ENCODE data around the gene KLHL10. TPM values are rescaled to one million over a fixed set of nuclear protein-coding genes. Genes with fewer than 3 reads are reported as not detected.

Gene KLHL10
- total RNA-seq, 1 experiment from 2014 or later, result not detected

DNA sequence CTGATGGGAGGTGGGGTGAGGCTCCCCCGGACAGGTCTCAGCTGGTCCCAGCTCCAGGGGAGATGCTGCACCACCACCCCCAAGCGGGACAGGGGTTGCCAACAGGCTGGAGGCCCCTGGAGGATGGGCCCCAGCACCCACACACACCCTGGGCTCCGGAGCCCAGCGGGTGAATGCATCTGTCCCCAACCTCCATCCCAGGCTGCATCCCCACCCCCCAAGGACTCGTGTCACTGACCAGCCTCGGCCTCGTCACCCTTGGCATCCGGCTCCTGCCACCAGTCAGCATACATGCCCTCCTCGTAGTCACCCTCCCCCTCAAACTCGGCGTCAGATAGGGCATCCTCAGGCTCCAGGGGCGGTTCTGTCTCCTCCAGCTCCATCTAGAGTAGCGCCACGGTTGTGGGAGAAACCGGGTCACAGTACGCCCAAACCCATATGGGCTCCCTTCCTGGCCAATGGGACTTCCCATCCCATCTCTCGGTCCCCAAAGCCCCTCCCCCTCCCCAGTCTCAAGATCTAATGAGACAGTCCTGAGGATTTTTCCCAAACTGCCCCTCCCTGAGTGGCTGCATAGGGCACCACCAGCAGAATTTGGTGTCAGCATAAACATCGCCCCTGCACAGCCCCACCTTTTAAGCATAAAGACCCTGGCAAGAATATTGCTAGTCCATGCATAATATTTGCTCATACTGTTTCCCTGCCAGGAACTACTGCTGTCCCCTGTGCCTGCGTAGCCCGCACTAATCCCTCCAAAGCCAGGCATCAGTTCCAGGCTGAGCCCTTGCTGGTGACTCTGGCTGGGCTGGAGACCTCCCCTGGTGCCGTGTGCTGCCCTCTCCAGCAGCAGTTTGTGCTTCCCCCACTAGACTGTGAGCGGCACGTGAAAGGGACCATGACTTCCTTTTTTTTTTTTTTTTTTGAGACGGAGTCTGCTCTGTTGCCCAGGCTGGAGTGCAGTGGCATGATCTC lies 34.3 kb upstream of the KLHL10 start:
- H3K27me3 ChIP-seq (ENCODE audit: low read length), result no peaks in the 10 kb centered on the region
- DNase-seq, result no peak
- BruUV-seq (replicated peaks), result no TSS peak
- H3K4me3 ChIP-seq (ENCODE audit: low read length), result no peak overlapping the region
- no peaks in the 10 kb centered on the region for H3K9me2 ChIP-seq (replicated peaks; ENCODE audit: low read length)
- POLR2A ChIA-PET (ENCODE audit: unreplicated experiment), result interaction anchor here (0.6 kb wide), 1 partner anchor 70 kb away, joined by 26 read pairs; no protein-coding TSS in a partner anchor
- H3K4me1 ChIP-seq (ENCODE audit: insufficient read depth, low read length), result peaks cover 21% of the 10 kb centered on the region
- H3K4me2 ChIP-seq (ENCODE audit: low read length), result no peak overlapping the region
- H3K9me3 ChIP-seq (ENCODE audit: low read length), result no peaks in the 10 kb centered on the region
- H3K9ac ChIP-seq (ENCODE audit: low read length), result no peak overlapping the region
- H2AFZ ChIP-seq (ENCODE audit: low read length), result no peak overlapping the region
- no peak for ATAC-seq
- H3F3A ChIP-seq (ENCODE audit: low read length, unreplicated experiment), result no peaks in the 10 kb centered on the region
- H3K79me2 ChIP-seq (ENCODE audit: low read length), result no peaks in the 10 kb centered on the region
- no peaks in the 10 kb centered on the region for H3K36me3 ChIP-seq (ENCODE audit: low read depth, low read length)
- no peak overlapping the region for H3K27ac ChIP-seq (ENCODE audit: low read length)
- TF ChIP-seq EZH2 (IDR thresholded peaks at IDR 0.05; ENCODE audit: low read length, unreplicated experiment) (no peak), EZH2phosphoT487 (IDR thresholded peaks at IDR 0.05; ENCODE audit: borderline replicate concordance, low read length) (no peak)
- TF ChIP-seq, protein P1, sequence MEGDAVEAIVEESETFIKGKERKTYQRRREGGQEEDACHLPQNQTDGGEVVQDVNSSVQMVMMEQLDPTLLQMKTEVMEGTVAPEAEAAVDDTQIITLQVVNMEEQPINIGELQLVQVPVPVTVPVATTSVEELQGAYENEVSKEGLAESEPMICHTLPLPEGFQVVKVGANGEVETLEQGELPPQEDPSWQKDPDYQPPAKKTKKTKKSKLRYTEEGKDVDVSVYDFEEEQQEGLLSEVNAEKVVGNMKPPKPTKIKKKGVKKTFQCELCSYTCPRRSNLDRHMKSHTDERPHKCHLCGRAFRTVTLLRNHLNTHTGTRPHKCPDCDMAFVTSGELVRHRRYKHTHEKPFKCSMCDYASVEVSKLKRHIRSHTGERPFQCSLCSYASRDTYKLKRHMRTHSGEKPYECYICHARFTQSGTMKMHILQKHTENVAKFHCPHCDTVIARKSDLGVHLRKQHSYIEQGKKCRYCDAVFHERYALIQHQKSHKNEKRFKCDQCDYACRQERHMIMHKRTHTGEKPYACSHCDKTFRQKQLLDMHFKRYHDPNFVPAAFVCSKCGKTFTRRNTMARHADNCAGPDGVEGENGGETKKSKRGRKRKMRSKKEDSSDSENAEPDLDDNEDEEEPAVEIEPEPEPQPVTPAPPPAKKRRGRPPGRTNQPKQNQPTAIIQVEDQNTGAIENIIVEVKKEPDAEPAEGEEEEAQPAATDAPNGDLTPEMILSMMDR (conservative IDR thresholded peaks at IDR 0.05; ENCODE audit: low read depth, low read length), result no peak
- H4K20me1 ChIP-seq (ENCODE audit: low read length), result no peaks in the 10 kb centered on the region
- CTCF ChIA-PET, result no interaction called here
- intact Hi-C loops (cut with micrococcal nuclease), result no loop called here

DNA sequence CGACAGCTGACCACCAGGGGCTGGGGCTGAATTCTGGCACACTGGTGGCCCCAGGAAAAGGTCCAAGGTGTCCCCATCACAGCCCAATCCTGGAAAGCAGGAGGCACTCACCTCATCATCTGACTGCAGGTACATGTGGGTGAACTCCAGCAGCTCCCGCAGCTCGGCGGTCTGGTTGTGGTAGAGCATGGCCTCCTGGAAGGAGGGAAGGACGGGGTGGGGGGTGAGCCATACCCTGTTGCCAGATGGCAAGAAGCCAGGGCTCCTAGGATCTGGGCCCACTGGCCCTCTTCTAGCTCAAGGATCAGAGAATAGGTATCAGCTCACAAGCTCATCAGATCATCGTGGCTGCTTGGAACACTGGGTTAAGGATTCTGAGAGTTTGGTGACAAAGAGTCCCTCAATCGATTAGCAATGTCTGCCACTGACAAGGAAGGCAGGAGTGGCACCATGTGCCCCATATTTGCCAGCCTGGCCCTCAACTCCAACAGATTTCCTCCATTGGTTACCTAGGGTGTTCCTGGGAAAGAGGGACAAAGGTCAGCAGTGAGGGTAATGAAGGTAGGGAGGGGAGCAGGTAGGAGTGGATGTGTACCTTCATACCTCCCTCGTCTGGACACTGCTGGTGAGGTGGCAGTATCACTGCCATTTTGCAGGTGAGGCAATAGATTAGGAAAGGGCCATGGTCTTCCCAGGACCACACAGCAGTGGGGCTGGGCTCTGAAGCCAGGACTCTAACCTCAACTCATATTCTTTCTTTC lies 30.8 kb upstream of the KLHL10 start:
- POLR2A ChIA-PET (ENCODE audit: unreplicated experiment), result no interaction called here
- Histone ChIP-seq H3K9me3 (ENCODE audit: low read length) (no peaks in the 10 kb centered on the region), H3K36me3 (ENCODE audit: low read depth, low read length) (no peaks in the 10 kb centered on the region), H3K9me2 (replicated peaks; ENCODE audit: low read length) (no peaks in the 10 kb centered on the region), H3K4me2 (ENCODE audit: low read length) (no peak overlapping the region), H2AFZ (ENCODE audit: low read length) (no peak overlapping the region), H3K9ac (ENCODE audit: low read length) (no peak overlapping the region), H3F3A (ENCODE audit: low read length, unreplicated experiment) (no peaks in the 10 kb centered on the region), H3K27me3 (ENCODE audit: low read length) (no peaks in the 10 kb centered on the region), H3K27ac (ENCODE audit: low read length) (no peak overlapping the region), H4K20me1 (ENCODE audit: low read length) (no peaks in the 10 kb centered on the region), H3K4me1 (ENCODE audit: insufficient read depth, low read length) (peaks cover 14% of the 10 kb centered on the region), H3K4me3 (ENCODE audit: low read length) (no peak overlapping the region), H3K79me2 (ENCODE audit: low read length) (peaks cover 28% of the 10 kb centered on the region)
- intact Hi-C loops (cut with micrococcal nuclease), result no loop called here
- no TSS peak for BruUV-seq (replicated peaks)
- CTCF ChIA-PET, result no interaction called here
- TF ChIP-seq, protein P1 (conservative IDR thresholded peaks at IDR 0.05; ENCODE audit: low read depth, low read length), result no peak
- no peak for TF ChIP-seq EZH2phosphoT487 (IDR thresholded peaks at IDR 0.05; ENCODE audit: borderline replicate concordance, low read length)
- TF ChIP-seq EZH2 (IDR thresholded peaks at IDR 0.05; ENCODE audit: low read length, unreplicated experiment), result no peak
- ATAC-seq, result no peak
- DNase-seq, result no peak

Data from PC-3 (cell line).